Esophagus squamous epithelium (tissue), 4 donors: Measurements from ENCODE around the gene BEND6.

Source experiments
- POLR2A ChIP-seq, 4 donors: fragments of 450-650 bp; IDR thresholded peaks; one replicate each; pipeline ENCODE4 v1.6.1; 2017; ENCODE audit warnings: antibody characterized with exemption in 4 of 4, mild to moderate bottlenecking in 4 of 4, moderate library complexity in 3 of 4
- TF ChIP-seq, protein P1 (sequence below), 6 experiments: fragments of 450-650 bp in 4 of 6; fragments of 200-600 bp in 2 of 6; sonication (generic) in 2 of 6; IDR thresholded peaks; one replicate each; pipeline ENCODE4 v1.5.1; 2016 to 2019; ENCODE audit warnings: antibody characterized with exemption in 6 of 6, mild to moderate bottlenecking in 4 of 6, moderate library complexity in 4 of 6

DNA sequence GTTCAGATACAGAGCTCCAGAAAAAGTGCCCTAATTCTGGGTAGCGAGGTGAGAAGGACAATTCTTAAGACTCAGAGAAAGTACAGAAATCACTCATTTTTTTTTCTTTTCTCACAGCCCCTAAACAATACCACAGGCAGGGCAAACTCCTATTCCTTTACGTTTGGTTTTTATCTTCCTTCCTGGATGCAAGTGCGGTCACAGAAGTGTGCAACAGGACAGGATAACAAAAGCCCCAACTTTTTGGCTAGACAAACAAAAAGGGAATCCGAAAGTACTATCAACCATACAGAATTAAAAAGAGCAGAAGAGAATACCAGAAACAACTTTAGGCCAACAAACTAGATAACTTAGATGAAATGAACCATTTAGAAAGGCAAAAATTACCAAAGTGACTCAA is 18.4 kb upstream of the BEND6 start:
- TF ChIP-seq, protein P1, sequence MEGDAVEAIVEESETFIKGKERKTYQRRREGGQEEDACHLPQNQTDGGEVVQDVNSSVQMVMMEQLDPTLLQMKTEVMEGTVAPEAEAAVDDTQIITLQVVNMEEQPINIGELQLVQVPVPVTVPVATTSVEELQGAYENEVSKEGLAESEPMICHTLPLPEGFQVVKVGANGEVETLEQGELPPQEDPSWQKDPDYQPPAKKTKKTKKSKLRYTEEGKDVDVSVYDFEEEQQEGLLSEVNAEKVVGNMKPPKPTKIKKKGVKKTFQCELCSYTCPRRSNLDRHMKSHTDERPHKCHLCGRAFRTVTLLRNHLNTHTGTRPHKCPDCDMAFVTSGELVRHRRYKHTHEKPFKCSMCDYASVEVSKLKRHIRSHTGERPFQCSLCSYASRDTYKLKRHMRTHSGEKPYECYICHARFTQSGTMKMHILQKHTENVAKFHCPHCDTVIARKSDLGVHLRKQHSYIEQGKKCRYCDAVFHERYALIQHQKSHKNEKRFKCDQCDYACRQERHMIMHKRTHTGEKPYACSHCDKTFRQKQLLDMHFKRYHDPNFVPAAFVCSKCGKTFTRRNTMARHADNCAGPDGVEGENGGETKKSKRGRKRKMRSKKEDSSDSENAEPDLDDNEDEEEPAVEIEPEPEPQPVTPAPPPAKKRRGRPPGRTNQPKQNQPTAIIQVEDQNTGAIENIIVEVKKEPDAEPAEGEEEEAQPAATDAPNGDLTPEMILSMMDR (IDR thresholded peaks at IDR 0.05), result no peak
- TF ChIP-seq POLR2A (IDR thresholded peaks at IDR 0.05), result no peak
